HG03025 (cell line): ENCODE data around the gene NOSTRIN.
"Not testable (repeated sequence)": the region's sequence is repeated elsewhere in the genome, so short reads cannot be mapped to it uniquely, and the experiment has no call there.

Source experiments
- ATAC-seq: cut with Tn5 transposase; IDR thresholded peaks from one replicate; pipeline ENCODE4 v1.9.1; 2021; ENCODE audit warnings: mild to moderate bottlenecking, moderate library complexity; ENCODE audit not compliant: unreplicated experiment, low FRiP score

Gene NOSTRIN

DNA sequence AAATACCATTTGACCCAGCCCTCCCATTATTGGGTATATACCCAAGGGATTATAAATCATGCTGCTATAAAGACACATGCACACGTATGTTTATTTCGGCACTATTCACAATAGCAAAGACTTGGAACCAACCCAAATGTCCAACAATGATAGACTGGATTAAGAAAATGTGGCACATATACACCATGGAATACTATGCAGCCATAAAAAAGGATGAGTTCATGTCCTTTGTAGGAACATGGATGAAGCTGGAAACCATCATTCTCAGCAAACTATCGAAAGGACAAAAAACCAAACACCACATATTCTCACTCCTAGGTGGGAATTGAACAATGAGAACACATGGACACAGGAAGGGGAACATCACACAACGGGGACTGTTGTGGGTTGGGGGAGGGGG lies 68.4 kb downstream of the NOSTRIN start:
- not testable (repeated sequence) for ATAC-seq

DNA sequence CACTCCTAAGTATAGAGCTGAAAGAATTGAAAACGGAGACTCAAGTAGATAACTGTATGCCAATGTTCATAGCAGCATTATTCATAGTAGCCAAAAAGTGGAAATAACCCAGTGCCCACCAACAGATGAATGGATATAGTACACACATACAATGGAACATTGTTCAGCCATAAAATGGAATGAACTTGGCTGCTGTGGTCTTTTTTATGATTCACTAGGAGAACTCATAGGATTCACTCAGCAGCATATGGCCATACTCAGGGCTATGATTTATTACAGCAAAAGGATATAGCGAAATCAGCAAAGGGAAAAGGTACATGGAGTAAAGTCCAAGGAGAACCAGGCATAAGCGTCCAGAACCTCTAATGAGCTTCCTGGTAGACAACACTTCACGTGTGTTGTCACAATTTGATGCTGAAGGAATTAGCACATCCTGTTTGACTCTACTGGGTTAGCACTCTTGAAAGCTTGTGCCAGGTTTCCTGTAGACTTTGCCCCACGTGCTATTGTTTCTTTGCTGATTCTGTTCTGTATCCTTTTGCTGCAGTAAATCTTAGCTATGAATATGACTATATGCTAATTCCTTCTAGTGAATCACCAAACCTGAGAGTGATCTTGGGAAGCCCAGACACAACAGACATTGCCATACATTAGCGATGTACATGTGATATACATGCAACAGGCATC lies 72.1 kb downstream of the NOSTRIN start:
- ATAC-seq = no peak

DNA sequence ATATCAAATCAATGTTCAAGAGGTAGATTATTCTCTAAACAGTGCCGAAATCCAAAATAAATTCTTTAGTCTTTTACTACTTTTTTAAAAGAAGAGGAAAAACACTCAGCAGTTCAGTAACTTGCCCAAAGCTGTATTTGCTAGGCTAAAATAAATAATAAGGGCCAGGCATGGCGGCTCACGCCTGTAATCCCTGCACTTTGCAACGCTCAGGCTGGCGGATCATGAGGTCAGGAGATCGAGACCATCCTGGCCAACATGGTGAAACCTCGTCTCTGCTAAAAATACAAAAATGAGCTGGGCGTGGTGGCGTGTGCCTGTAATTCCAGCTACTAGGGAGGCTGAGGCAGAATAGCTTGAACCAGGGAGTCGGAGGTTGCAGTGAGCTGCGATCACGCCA lies 79.7 kb downstream of the NOSTRIN start:
- not testable (repeated sequence) for ATAC-seq

DNA sequence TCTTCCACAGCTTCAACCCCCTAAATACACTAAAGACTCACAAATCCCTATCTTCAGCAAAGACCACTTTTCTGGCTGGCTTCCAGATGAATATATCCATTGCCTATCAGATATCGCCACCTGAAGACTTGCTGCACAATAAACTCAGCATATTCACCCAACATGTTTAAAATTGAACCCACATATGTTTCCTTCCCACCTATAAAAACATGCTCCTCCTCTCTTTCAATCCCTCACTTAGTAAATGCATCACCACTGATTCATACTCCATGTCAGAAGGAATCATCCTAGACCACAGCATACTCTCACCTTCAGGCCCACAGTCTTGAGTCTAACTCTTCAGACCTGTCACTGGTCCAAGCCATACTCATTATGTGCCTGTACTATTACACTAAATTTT lies 82.5 kb downstream of the NOSTRIN start:
- no peak for ATAC-seq

DNA sequence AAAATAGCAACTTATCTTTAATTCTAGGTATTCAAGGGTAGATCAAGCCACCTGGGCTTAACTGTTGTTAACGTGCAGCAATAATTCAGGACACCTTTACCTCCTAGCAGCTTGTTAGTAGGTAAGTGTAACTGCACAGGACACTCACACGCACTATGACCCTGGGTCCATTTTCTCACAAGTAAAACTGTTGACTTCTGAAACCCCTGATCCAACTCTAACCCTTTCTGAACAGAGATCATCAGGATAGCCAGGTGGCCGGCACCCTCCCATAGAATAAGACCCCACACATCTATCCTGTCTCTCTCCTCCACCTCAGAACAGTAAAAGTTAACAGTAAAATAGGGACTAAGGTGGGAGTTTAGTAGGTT lies 87.2 kb downstream of the NOSTRIN start:
- ATAC-seq = no peak

DNA sequence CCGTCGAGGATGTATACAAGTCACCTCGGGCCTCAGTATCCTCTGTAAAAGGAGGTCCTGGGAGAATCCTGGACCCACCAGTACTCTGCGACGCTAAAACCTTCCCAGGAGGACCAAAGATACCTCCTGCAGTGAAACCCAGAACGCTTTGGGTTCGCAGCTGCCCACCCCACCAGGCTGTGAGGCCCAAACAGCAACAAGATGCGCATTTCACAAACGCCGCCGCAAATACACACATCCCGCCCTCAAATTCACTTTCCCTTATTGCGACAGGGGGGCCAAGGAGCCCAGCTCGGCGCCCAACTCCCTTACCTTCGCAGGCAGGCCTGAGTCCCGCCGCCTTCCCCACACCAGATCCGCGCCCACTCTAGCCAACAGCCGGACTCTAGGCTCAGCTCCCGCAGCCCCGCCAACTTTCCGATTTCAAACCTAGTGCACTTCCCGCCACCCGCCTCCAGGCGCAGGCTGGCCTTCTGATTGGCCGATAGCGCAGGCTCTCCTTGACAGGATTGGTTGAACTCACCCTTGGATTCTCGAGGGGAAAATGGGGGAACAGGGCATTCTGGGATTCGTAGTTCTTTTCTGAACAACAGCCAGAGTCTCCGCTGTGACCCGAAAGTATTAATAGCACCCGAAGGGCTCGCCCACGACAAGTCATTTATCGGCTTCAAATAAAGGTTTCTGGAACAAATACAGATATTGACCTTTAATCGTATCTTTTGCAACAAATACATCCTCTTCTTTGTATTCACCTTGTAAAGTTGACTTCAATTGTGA lies 87.8 kb downstream of the NOSTRIN start, which contains the start of gene SPC25:
SPC25 (minus strand) TSS at position 425 of the 777 bp plus-strand sequence. CDS start 911 bp downstream, outside the sequence.
- peak; percentile 100 for ATAC-seq

DNA sequence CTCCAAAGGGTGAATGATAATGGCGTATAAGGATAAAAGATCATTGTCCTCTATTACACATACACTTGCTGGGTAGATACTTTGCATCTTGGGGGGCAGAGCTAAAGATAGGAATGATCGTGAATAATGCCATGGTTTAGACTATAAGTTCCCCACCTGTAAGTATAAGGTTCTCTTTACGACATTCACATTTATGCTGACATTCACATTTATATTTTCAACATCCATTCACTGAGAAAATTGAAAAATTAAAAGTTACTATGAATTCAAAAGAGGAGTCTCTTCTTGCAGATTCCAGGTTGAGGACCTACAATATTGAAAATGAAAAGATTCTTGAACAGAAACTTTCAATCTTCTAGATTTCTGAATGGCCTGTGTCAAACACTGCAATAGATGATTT lies 89.9 kb downstream of the NOSTRIN start:
- no peak for ATAC-seq

DNA sequence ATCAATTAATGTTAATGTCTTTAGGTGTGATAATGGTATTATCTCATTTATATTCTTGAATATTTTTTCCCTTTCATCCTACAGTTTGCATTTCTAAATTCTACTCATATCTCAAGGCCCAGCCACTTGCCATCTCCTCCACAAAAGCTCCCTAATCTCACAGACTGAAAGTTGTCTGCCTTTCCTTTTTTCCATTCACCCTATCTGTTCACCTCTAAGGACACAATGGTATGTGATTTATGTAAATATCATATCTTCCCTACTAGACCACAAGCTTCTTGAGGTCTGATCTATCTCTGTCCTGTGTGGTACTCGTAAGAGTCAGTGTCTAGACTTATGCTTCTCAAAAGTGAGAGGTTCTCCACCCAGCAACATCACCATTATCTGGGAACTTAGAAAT lies 91.7 kb downstream of the NOSTRIN start:
- ATAC-seq = no peak

DNA sequence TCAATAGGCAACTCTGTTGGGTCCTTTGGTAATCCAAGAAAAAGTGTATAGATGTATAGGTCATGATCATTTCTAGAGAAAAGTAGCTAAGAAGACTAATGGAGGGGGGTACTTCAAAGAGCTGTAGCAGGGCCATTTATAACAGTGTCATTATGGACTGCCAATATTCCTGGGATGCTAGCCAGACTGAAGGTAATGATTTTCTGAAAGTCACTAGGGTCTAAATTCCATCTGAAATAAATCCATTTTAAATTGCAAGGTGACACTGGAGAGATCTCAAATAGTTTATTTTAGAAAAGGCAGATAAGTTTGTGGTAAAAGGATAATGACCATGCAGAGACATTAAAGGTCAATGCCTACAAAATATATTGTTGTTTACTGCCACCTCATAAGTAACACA lies 92.3 kb downstream of the NOSTRIN start:
- no peak for ATAC-seq

DNA sequence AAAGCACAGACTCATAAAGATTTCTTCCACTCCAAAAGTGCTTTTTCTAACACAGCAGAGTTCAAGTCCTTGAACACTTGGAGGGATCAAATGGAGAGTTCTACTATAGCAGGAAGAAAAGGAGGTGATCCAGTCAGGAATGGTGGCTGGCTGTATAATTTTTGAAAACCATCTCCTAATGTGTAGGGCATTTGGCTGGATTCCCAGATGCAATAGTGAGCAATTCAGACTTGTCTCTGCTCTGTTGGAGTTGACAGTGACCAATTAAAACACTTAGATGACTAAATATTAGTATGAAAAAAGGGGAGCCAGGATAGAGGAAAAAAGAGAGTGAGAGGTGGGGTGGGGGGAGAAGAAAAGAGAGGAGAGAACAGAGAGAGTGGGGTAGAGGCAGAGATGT lies 93.3 kb downstream of the NOSTRIN start:
- no peak for ATAC-seq

DNA sequence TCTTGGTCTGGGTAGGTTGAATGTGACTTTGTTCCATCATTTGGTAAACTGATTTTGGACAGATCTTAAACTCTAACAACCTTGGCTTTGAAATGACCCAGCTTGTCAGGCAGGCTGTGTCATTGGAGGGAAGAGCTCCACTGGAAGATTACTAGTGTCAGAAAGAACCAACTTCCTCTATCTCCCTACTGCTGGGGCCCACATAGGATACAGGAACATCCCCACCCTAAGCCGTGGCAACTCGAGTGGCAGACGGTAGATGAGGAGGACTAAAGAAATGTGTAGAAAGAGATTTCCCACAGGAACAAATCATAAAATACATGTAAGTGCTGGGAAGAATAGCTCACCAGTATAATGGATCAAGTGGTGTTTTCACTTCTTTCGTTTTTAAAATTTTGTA lies 94.3 kb downstream of the NOSTRIN start:
- ATAC-seq = no peak

DNA sequence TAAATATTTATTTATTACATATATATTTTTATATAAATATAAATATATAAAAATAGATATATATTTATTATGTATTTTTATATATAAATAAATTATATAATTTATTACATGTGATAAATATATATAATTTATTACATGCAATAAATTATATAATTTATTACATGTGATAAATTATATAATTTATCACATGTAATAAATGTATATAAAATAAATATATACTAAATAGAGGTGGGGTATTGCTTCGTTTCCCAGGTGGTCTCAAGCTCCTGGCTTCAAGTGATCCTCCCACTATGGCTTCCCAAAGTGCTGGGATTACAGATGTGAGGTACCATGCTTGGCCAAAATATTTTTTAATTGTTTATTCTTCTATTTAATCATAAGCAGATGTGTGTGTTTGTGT lies 95.0 kb downstream of the NOSTRIN start:
- ATAC-seq = no peak

DNA sequence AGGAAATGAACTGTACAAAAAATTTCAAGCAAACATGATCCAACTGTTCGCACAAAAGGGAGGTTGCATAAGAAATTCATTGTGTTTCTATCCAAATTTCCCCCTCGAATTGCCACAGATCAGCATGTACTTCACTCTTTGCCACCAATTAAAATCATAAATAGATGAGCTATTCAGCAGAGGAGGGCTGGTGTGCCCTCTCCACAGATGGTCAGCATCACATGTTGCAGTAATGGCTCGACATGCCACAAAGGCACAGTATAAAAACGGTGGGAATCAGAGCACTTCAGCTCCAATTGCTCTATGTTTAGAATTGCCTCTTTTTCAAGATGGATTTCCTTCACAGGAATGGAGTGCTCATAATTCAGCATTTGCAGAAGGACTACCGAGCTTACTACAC lies 98.6 kb downstream of the NOSTRIN start, which contains the start of gene G6PC2:
G6PC2 (plus strand) TSS at position 289 of the 400 bp plus-strand sequence; CDS start at position 330, 41 bp downstream.
- no peak for ATAC-seq

DNA sequence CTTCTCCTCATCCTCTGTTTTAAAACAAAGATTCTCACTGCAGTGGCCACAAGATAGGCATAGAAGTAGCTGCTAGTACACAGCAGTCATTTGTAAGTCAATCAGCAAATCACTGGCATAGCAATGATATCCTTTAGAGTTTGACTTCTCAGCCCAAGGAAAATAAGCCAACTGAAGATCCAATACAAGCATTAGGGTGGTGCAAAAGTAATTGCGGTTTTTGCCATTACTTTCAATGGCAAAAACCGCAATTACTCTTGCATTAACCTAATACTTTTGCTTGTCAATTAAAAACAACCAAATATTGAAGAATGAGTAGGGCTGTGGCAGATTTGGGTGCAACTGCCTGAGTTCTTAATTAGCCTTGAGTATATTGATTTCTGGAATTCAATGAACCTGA lies 101.5 kb downstream of the NOSTRIN start:
- no peak for ATAC-seq

DNA sequence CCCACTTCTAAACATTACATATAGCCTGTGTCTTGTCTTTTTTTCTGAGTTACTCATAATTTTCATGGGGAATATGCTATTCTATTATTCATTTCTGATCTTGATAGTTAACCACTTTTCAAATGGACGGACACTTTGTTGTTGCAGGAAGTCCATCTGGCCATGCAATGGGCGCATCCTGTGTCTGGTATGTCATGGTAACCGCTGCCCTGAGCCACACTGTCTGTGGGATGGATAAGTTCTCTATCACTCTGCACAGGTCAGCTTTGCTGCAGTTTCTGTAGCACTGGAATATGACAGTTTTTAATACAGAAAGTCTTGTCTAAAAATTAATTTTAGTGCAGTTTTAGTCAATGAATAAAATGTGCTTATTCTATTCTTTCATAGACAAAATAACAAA lies 101.9 kb downstream of the NOSTRIN start:
- no peak for ATAC-seq

DNA sequence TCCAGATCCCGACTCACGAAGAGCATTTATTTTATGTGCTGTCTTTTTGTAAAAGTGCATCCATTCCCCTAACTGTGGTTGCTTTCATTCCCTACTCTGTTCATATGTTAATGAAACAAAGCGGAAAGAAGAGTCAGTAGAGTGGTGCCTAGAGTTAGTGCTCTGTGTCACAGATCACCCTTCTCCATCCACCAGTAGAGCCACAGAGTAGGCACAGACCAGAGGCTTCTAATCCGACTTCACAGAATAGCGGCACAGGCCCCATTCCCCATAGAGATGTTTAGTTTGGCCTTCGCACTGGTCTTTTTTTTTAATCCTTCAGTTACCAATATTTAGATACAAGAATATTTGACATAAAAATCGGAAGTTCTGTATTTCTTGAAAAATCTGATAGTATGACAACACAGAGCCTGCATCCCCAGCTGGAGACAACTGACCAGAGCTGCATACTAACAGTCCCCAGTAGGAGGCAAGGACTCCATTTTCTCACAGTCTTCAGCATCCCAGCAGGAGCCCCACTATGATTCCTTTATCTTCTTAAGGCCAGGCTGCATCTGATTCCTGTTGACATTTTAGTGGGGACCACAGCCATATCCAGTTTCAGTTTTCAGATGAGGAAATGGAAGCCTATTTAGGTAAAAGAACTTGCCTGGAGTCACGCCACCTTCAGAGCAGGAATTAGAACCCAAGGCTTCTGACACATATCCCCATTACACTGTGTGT lies 105.7 kb downstream of the NOSTRIN start:
- no peak for ATAC-seq

DNA sequence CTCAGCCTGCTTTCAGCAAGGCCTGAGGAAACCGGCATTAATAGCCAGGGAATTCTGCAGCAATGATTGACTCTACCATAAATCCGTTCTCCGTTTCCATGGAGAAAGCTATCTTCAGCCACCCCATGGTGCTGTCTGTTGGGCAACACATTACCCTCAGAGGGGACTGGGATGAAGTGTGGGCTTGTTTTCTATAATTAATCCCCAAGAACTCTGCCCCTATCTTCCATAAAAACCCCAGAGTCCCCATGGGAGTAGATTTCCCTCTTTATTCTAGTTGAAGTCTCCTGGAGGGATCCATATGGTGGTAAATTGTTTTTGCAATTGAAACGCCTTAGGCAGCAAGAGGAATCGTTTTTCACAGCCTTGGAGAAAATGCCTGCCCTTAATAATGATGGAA lies 107.9 kb downstream of the NOSTRIN start:
- ATAC-seq = no peak

DNA sequence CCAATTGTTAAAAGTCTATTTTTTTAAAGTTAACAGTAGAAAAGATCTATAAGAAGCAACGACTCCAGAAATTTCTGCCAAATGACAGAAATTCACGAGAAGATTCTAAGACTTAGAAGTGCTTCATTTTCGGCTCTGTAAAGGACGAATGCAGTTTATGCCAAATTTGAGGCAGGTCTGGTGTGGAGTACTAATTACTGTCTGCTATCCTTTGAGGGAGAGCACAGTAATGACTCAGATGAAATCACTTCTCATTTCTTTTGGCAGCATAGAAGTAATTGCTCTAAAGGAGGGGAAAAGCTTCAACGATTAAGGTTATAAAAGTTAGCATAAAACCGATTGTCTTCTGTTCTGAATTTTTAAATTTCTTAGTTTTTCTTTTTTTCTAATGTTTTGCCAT lies 110.0 kb downstream of the NOSTRIN start:
- no peak for ATAC-seq

DNA sequence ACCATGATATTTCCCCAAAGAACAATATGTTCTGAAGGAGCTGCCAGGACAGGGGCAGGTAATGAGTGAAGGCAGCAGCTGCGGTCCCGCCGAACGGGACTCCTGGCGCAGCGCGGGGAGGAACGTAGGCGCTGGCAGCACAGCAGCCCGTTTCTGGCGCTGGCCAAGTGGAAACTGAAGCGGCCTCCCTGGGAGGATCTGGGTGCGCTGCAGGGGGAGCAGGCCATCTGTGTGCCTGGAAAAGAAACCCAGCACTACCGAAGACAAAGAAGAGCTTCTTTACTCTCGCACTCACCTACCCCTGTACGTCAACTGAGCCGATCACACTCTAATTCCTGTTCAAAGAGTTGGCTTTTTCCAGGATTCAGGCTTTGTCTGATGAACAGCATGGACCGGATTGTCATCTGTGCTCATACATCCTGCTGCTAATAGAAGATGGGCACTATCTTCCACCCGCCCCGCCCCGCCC lies 110.5 kb downstream of the NOSTRIN start:
- ATAC-seq = no peak

DNA sequence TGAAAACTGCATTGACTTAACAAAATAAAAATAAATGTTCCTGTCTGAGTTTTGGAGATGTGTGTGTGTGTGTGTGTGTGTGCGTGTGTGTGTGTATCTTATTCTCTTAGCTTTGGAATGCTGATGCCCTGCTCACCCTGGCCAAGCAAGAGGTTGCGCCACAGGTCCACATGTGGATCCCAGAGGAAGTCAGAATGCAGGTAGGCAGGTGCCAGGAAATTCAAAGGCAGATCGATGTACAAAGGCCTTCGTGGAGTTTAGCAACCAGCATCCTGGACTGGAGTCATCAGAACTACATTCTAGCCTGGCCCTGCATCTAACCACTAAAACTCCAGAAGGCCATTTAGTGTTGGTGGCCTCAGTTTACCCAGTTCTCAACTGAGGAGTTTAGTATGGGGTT lies 111.1 kb downstream of the NOSTRIN start:
- ATAC-seq = no peak
